WTC11 (cell line): ENCODE results near the gene OSBPL5.

Experiments
- GTF2I ChIP-seq: fragments of 250-450 bp; sonication (Bioruptor Pico); conservative IDR thresholded peaks from 2 replicates; pipeline ENCODE4 v1.4.0; 2021; ENCODE audit warnings: mild to moderate bottlenecking
- NFYB ChIP-seq: sonication (generic); formaldehyde crosslinking; conservative IDR thresholded peaks from 2 replicates; pipeline ENCODE4 v1.8.0; 2022; ENCODE audit warnings: low read depth, missing genetic modification reagents
- RELA ChIP-seq: sonication (generic); formaldehyde crosslinking; IDR thresholded peaks from 2 replicates; pipeline ENCODE4 v1.8.1; 2022; ENCODE audit warnings: missing genetic modification reagents, mild to moderate bottlenecking, borderline replicate concordance
- TF ChIP-seq, protein P1 (sequence below): fragments of 200-600 bp; IDR thresholded peaks from 2 replicates; pipeline ENCODE4 v1.8.0; 2022; ENCODE audit warnings: antibody characterized with exemption

DNA sequence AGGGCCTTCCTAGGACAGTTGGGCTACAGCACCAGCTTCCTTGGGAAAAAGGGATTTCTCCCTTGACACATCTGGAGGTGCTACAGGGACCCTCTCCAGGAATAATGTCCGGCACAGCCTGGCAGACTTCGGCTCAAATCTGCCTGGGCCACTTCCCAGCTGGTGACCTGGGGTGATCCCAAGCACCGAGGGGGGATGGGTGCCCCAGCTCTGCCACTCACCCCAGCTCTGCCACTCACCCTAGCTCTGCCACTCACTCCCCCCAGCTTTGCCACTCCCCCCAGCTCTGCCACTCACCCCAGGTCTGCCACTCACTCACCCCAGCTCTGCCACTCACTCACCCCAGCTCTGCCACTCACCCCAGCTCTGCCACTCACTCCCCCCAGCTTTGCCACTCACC is 9.9 kb downstream of the OSBPL5 start:
- TF ChIP-seq, protein P1, sequence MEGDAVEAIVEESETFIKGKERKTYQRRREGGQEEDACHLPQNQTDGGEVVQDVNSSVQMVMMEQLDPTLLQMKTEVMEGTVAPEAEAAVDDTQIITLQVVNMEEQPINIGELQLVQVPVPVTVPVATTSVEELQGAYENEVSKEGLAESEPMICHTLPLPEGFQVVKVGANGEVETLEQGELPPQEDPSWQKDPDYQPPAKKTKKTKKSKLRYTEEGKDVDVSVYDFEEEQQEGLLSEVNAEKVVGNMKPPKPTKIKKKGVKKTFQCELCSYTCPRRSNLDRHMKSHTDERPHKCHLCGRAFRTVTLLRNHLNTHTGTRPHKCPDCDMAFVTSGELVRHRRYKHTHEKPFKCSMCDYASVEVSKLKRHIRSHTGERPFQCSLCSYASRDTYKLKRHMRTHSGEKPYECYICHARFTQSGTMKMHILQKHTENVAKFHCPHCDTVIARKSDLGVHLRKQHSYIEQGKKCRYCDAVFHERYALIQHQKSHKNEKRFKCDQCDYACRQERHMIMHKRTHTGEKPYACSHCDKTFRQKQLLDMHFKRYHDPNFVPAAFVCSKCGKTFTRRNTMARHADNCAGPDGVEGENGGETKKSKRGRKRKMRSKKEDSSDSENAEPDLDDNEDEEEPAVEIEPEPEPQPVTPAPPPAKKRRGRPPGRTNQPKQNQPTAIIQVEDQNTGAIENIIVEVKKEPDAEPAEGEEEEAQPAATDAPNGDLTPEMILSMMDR: no peak
- TF ChIP-seq GTF2I (CRISPR knock-in tag): no peak
- TF ChIP-seq NFYB: no peak
- TF ChIP-seq RELA (CRISPR knock-in tag): no peak
